ENCODE results near the gene SURF1. TPM values are rescaled to one million over a fixed set of nuclear protein-coding genes. Genes with fewer than 3 reads are reported as not detected.
"Not testable (repeated sequence)": the region's sequence is repeated elsewhere in the genome, so short reads cannot be mapped to it uniquely, and the experiment has no call there.

Gene SURF1
- polyA plus RNA-seq, 4 donors = 38.4 to 94.4 (median 85.4) TPM

- not testable (repeated sequence) for H3K27me3 ChIP-seq (ENCODE audit: control insufficient read depth in 3 of 3, insufficient read depth in 3 of 3, low read length in 3 of 3); H3K4me3 ChIP-seq (ENCODE audit: low read depth in 1 of 3, low read length in 3 of 3); H3K4me1 ChIP-seq (ENCODE audit: control insufficient read depth in 3 of 3, insufficient read depth in 2 of 3, low read depth in 1 of 3, low read length in 2 of 3); H3K27ac ChIP-seq (ENCODE audit: low read depth in 1 of 3, low read length in 2 of 3); DNase-seq; FAIRE-seq
- H3K9me3 ChIP-seq (ENCODE audit: control insufficient read depth in 2 of 2, insufficient read depth in 1 of 2, low read depth in 1 of 2, low read length in 1 of 2) = peaks cover 0 to 26% of the 10 kb centered on the region in 2 donors
- peaks cover 9 to 20% (median 10%) of the 10 kb centered on the region in 3 donors for H3K36me3 ChIP-seq (ENCODE audit: control insufficient read depth in 3 of 3, insufficient read depth in 2 of 3, low read depth in 1 of 3, low read length in 3 of 3)
- 90 to 93% (median 91%) methylated on average over 6 of the region's 6 CpGs for WGBS, 3 donors
Measured at GRCh38 chr9:133327021-133327420, 29.3 kb downstream of the SURF1 start.

GRCh38 chr9:133323991-133324703, 32.1 kb downstream of the SURF1 start:
- Histone ChIP-seq H3K27me3 (ENCODE audit: control insufficient read depth in 3 of 3, insufficient read depth in 3 of 3, low read length in 3 of 3) (no peaks in the 10 kb centered on the region), H3K27ac (ENCODE audit: low read depth in 1 of 3, low read length in 2 of 3) (no peak overlapping the region), H3K9me3 (ENCODE audit: control insufficient read depth in 2 of 2, insufficient read depth in 1 of 2, low read depth in 1 of 2, low read length in 1 of 2) (peaks cover 0 to 24% of the 10 kb centered on the region in 2 donors), H3K4me1 (ENCODE audit: control insufficient read depth in 3 of 3, insufficient read depth in 2 of 3, low read depth in 1 of 3, low read length in 2 of 3) (no peaks in the 10 kb centered on the region), H3K36me3 (ENCODE audit: control insufficient read depth in 3 of 3, insufficient read depth in 2 of 3, low read depth in 1 of 3, low read length in 3 of 3) (peaks cover 0 to 3% (median 0%) of the 10 kb centered on the region in 3 donors), H3K4me3 (ENCODE audit: low read depth in 1 of 3, low read length in 3 of 3) (no peak overlapping the region)
- 82 to 85% (median 83%) methylated on average over 13 of the region's 13 CpGs for WGBS, 3 donors
- FAIRE-seq = no peak
- DNase-seq = no peak

- peaks cover 0 to 16% of the 10 kb centered on the region in 2 donors for H3K9me3 ChIP-seq (ENCODE audit: control insufficient read depth in 2 of 2, insufficient read depth in 1 of 2, low read depth in 1 of 2, low read length in 1 of 2)
- no peak overlapping the region for H3K4me3 ChIP-seq (ENCODE audit: low read depth in 1 of 3, low read length in 3 of 3)
- FAIRE-seq (no peak), DNase-seq (no peak)
- no peaks in the 10 kb centered on the region for H3K27me3 ChIP-seq (ENCODE audit: control insufficient read depth in 3 of 3, insufficient read depth in 3 of 3, low read length in 3 of 3)
- H3K36me3 ChIP-seq (ENCODE audit: control insufficient read depth in 3 of 3, insufficient read depth in 2 of 3, low read depth in 1 of 3, low read length in 3 of 3) = peaks cover 0 to 2% (median 0%) of the 10 kb centered on the region in 3 donors
- no peaks in the 10 kb centered on the region for H3K4me1 ChIP-seq (ENCODE audit: control insufficient read depth in 3 of 3, insufficient read depth in 2 of 3, low read depth in 1 of 3, low read length in 2 of 3)
- 89 to 91% (median 91%) methylated on average over 10 of the region's 10 CpGs for WGBS, 3 donors
- no peak overlapping the region for H3K27ac ChIP-seq (ENCODE audit: low read depth in 1 of 3, low read length in 2 of 3)
Measured at GRCh38 chr9:133323211-133323610, 33.1 kb downstream of the SURF1 start.

- Histone ChIP-seq H3K36me3 (ENCODE audit: control insufficient read depth in 3 of 3, insufficient read depth in 2 of 3, low read depth in 1 of 3, low read length in 3 of 3) (no peaks in the 10 kb centered on the region), H3K27me3 (ENCODE audit: control insufficient read depth in 3 of 3, insufficient read depth in 3 of 3, low read length in 3 of 3) (no peaks in the 10 kb centered on the region), H3K27ac (ENCODE audit: low read depth in 1 of 3, low read length in 2 of 3) (no peak overlapping the region), H3K4me3 (ENCODE audit: low read depth in 1 of 3, low read length in 3 of 3) (no peak overlapping the region), H3K9me3 (ENCODE audit: control insufficient read depth in 2 of 2, insufficient read depth in 1 of 2, low read depth in 1 of 2, low read length in 1 of 2) (peaks cover 0 to 11% of the 10 kb centered on the region in 2 donors), H3K4me1 (ENCODE audit: control insufficient read depth in 3 of 3, insufficient read depth in 2 of 3, low read depth in 1 of 3, low read length in 2 of 3) (no peaks in the 10 kb centered on the region)
- 80 to 87% (median 83%) methylated on average over 13 to 14 of the region's 14 CpGs for WGBS, 3 donors
- no peak for DNase-seq
- FAIRE-seq = no peak
Measured at GRCh38 chr9:133322701-133323100, 33.6 kb downstream of the SURF1 start.

GRCh38 chr9:133321411-133321935, 34.8 kb downstream of the SURF1 start:
- no peak overlapping the region for H3K4me3 ChIP-seq (ENCODE audit: low read depth in 1 of 3, low read length in 3 of 3)
- H3K27ac ChIP-seq (ENCODE audit: low read depth in 1 of 3, low read length in 2 of 3) = no peak overlapping the region
- no peaks in the 10 kb centered on the region for H3K4me1 ChIP-seq (ENCODE audit: control insufficient read depth in 3 of 3, insufficient read depth in 2 of 3, low read depth in 1 of 3, low read length in 2 of 3)
- peaks cover 0 to 11% of the 10 kb centered on the region in 2 donors for H3K9me3 ChIP-seq (ENCODE audit: control insufficient read depth in 2 of 2, insufficient read depth in 1 of 2, low read depth in 1 of 2, low read length in 1 of 2)
- no peaks in the 10 kb centered on the region for H3K36me3 ChIP-seq (ENCODE audit: control insufficient read depth in 3 of 3, insufficient read depth in 2 of 3, low read depth in 1 of 3, low read length in 3 of 3)
- no peak for DNase-seq
- 84 to 89% (median 87%) methylated on average over 13 of the region's 13 CpGs for WGBS, 3 donors
- H3K27me3 ChIP-seq (ENCODE audit: control insufficient read depth in 3 of 3, insufficient read depth in 3 of 3, low read length in 3 of 3) = no peaks in the 10 kb centered on the region
- no peak for FAIRE-seq

- Histone ChIP-seq H3K27ac (ENCODE audit: low read depth in 1 of 3, low read length in 2 of 3) (no peak overlapping the region), H3K4me1 (ENCODE audit: control insufficient read depth in 3 of 3, insufficient read depth in 2 of 3, low read depth in 1 of 3, low read length in 2 of 3) (no peaks in the 10 kb centered on the region), H3K4me3 (ENCODE audit: low read depth in 1 of 3, low read length in 3 of 3) (no peak overlapping the region), H3K27me3 (ENCODE audit: control insufficient read depth in 3 of 3, insufficient read depth in 3 of 3, low read length in 3 of 3) (no peaks in the 10 kb centered on the region), H3K9me3 (ENCODE audit: control insufficient read depth in 2 of 2, insufficient read depth in 1 of 2, low read depth in 1 of 2, low read length in 1 of 2) (peaks cover 0 to 11% of the 10 kb centered on the region in 2 donors), H3K36me3 (ENCODE audit: control insufficient read depth in 3 of 3, insufficient read depth in 2 of 3, low read depth in 1 of 3, low read length in 3 of 3) (no peaks in the 10 kb centered on the region)
- DNase-seq (no peak), FAIRE-seq (no peak)
- 81 to 87% (median 85%) methylated on average over 13 of the region's 13 CpGs for WGBS, 3 donors
Measured at GRCh38 chr9:133320421-133320881, 35.8 kb downstream of the SURF1 start.

GRCh38 chr9:133317551-133317950, 38.7 kb downstream of the SURF1 start:
- not testable (repeated sequence) for H3K4me1 ChIP-seq (ENCODE audit: control insufficient read depth in 3 of 3, insufficient read depth in 2 of 3, low read depth in 1 of 3, low read length in 2 of 3); H3K9me3 ChIP-seq (ENCODE audit: control insufficient read depth in 2 of 2, insufficient read depth in 1 of 2, low read depth in 1 of 2, low read length in 1 of 2); DNase-seq; H3K36me3 ChIP-seq (ENCODE audit: control insufficient read depth in 3 of 3, insufficient read depth in 2 of 3, low read depth in 1 of 3, low read length in 3 of 3); H3K4me3 ChIP-seq (ENCODE audit: low read depth in 1 of 3, low read length in 3 of 3); H3K27me3 ChIP-seq (ENCODE audit: control insufficient read depth in 3 of 3, insufficient read depth in 3 of 3, low read length in 3 of 3); FAIRE-seq; H3K27ac ChIP-seq (ENCODE audit: low read depth in 1 of 3, low read length in 2 of 3)
- WGBS, 3 donors = 76 to 82% (median 81%) methylated on average over 12 to 13 of the region's 13 CpGs

- H3K4me3 ChIP-seq (ENCODE audit: low read depth in 1 of 3, low read length in 3 of 3) = no peak overlapping the region
- H3K36me3 ChIP-seq (ENCODE audit: control insufficient read depth in 3 of 3, insufficient read depth in 2 of 3, low read depth in 1 of 3, low read length in 3 of 3) = no peaks in the 10 kb centered on the region
- no peak overlapping the region for H3K27ac ChIP-seq (ENCODE audit: low read depth in 1 of 3, low read length in 2 of 3)
- H3K27me3 ChIP-seq (ENCODE audit: control insufficient read depth in 3 of 3, insufficient read depth in 3 of 3, low read length in 3 of 3) = no peaks in the 10 kb centered on the region
- no peaks in the 10 kb centered on the region for H3K9me3 ChIP-seq (ENCODE audit: control insufficient read depth in 2 of 2, insufficient read depth in 1 of 2, low read depth in 1 of 2, low read length in 1 of 2)
- FAIRE-seq = no peak
- WGBS, 3 donors = 77 to 85% (median 81%) methylated on average over 2 of the region's 2 CpGs
- DNase-seq = no peak
- H3K4me1 ChIP-seq (ENCODE audit: control insufficient read depth in 3 of 3, insufficient read depth in 2 of 3, low read depth in 1 of 3, low read length in 2 of 3) = no peaks in the 10 kb centered on the region
Measured at GRCh38 chr9:133315997-133316396, 40.3 kb downstream of the SURF1 start.

Data from small intestine (tissue), 7 donors.